ENCODE results near the gene BCAS1.
A peak's percentile ranks its signal among the peaks of the same experiment; 100 is the strongest.

Gene BCAS1

GRCh38 chr20:53957451-53958172, 112.8 kb downstream of the BCAS1 start:
- no peak for DNase-seq

GRCh38 chr20:53956013-53956715, 114.2 kb downstream of the BCAS1 start:
- DNase-seq = no peak

- DNase-seq = no peak
Observed at GRCh38 chr20:53954723-53955658, 115.4 kb downstream of the BCAS1 start.

GRCh38 chr20:53952528-53953096, 117.8 kb downstream of the BCAS1 start:
- no peak for DNase-seq

- no peak for DNase-seq
Observed at GRCh38 chr20:53950578-53950977, 119.8 kb downstream of the BCAS1 start.

GRCh38 chr20:53950031-53950430, 120.4 kb downstream of the BCAS1 start:
- no peak for DNase-seq

GRCh38 chr20:53949319-53949839, 121.0 kb downstream of the BCAS1 start:
- no peak for DNase-seq

GRCh38 chr20:53948383-53949318, 121.7 kb downstream of the BCAS1 start:
- DNase-seq = no peak

- no peak for DNase-seq
Observed at GRCh38 chr20:53947501-53948195, 122.7 kb downstream of the BCAS1 start.

GRCh38 chr20:53946106-53946505, 124.3 kb downstream of the BCAS1 start:
- DNase-seq = no peak

GRCh38 chr20:53945478-53945877, 124.9 kb downstream of the BCAS1 start:
- DNase-seq = no peak

GRCh38 chr20:53944796-53945195, 125.6 kb downstream of the BCAS1 start:
- DNase-seq = no peak

- DNase-seq = peak in 1 of 2 experiments; percentile 24
Observed at GRCh38 chr20:53943522-53944291, 126.7 kb downstream of the BCAS1 start.

- no peak for DNase-seq
Observed at GRCh38 chr20:53942973-53943372, 127.4 kb downstream of the BCAS1 start.

- DNase-seq = no peak
Observed at GRCh38 chr20:53942472-53942816, 128.0 kb downstream of the BCAS1 start.

- DNase-seq = no peak
Observed at GRCh38 chr20:53941680-53942471, 128.5 kb downstream of the BCAS1 start.

- no peak for DNase-seq
Observed at GRCh38 chr20:53940907-53941545, 129.4 kb downstream of the BCAS1 start.

GRCh38 chr20:53940360-53940702, 130.1 kb downstream of the BCAS1 start:
- no peak for DNase-seq

Measured in NCI-H446 (cell line).